DLD1 (cell line): ENCODE data around the gene CTNNBL1.

Source experiments
- in situ Hi-C: cut with HindIII; loops from 2 replicates; pipeline ENCODE4 v1.10.0; 2017; ENCODE audit warnings: low sequenced_read_pairs

Gene CTNNBL1

GRCh38 chr20:37895166-37895565 is 201.3 kb downstream of the CTNNBL1 start:
- in situ Hi-C loops: no loop called here

- in situ Hi-C loops: no loop called here
These were observed 203.2 kb downstream of the CTNNBL1 start for GRCh38 chr20:37896932-37897548.

- in situ Hi-C loops: no loop called here
These were observed 204.6 kb downstream of the CTNNBL1 start for GRCh38 chr20:37898233-37899104.

DNA sequence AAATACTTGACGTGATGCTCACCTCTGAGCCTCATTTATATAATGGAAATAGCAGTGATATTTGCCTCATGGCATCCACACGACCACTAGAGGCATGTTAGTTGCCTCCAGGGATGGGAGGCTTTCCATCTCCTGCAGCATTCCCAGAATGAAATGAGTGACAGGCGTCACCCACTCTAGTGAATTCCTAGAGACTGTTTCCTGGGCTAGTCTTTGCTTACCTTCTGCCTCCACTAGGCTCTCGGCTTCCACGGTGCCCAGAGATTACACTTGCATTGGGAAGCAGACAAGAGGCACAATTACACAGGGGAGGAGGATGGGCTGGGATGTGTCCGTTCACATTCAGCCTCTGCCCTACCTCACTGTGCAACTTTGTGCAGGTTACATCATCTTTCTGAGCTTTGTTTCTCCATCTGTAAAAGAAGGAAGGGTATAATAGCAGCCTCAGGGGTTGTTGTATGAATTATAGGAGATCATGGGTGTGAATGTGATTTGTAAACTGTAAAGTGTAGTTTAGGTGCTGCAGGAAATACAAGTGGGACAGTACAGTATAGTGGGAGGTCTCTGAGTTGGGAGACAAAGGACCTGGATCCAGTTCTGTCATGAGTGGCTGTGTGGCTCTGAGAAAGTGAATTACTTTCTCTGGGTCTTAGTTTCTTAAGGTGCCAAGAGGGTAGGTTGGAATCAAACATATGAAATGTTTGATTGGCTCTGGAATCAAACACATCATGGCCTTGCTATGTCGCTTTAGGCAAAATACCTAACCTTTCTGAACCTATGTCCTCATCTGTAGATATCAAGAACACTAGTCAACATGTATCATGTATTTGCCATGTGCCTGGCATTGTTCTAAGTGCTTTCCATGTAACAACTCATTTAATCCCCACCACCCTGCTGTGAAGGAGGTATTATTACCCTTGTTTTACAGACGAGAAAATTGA is 205.5 kb downstream of the CTNNBL1 start:
- in situ Hi-C loops: no loop called here

DNA sequence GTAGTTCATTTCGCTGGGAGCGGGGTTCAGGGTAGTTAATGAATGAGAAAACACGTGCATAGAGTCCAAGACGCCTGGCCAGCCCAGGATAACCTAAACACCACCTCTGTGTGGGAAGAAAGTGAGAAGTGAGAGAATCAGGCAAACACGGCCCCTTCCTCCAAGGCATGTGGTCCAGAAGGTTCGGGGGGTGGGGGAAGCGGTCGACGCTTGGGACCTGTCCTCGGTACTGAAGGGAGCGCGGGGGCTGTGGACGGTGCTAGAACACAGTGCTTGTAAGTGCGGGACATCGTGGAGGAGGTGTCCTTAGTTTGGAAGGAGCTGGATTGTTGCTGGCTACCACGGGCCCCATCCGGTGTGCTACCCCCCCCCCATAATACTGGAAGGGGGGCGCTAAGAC is 207.4 kb downstream of the CTNNBL1 start:
- in situ Hi-C loops: no loop called here

GRCh38 chr20:37901654-37902503 is 208.0 kb downstream of the CTNNBL1 start:
- in situ Hi-C loops: no loop called here

DNA sequence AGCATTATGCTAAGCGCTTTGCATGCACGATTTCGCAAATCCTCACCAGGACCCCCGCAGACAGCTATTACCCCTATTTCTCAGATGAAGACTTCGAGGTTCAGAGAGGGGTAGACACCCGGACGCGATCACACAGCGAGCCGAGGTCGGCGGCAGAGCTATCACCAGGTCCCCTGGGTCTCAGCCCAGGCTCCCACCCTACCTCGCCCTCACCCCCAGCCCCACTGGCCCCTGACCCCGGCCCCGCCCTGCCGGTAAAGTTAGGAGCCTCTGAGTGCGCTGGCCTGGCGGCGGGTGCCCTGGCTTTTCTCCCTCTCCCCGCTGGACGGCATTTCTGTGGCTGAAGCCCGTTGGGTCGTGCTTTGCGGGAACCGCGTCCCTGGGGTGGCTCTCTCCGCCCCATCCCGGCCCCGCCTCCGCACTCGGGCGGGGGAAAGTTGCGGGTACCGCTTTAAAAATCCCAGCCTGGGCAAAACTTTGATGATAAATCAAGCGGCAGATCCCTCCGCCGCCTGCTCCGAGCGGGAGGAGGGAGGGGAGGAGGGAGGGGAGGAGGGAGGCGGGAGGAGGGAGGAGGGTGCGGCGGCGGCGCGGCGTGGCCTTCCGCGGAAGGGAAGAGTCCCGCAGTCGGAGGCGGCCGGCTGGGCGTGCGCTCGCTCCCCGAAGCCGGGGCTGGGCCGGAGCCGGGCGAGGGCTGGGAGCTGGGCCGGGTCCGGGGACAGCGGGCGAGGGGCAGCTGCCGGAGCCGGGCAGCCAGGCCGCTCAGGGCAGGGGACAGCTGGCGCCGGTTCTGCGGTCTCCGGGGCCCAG is 208.9 kb downstream of the CTNNBL1 start, which contains the start of gene VSTM2L:
Gene VSTM2L (plus strand): TSS at position 624 of the 810 bp plus-strand sequence. CDS start 224 bp downstream, outside the sequence.
- in situ Hi-C loops: no loop called here

DNA sequence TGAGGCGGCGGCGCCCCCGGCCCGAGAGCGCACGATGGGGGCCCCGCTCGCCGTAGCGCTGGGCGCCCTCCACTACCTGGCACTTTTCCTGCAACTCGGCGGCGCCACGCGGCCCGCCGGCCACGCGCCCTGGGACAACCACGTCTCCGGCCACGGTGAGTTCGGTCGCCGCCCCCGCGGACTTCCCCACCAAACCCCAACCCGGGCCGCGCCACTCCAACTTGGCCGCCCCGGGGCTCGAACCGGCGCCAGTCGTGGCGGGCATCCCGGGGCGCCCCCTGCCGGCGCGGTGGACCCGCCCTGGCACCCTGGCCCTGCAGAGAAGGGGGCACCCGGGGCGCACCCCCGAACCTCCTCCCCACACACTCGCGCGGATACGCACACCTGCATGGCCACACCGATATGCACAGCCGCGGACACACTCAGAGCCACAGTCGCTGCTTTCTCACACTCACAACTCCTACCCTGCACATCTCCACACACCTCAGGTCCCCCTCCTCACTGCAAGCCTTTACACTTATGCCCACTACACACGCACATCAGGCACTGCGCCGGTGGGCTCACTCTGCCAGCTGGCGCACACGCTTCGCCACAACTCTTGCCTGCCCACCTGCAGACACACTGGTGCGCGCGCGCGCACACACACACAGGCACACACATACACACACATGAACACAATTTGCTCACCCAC is 209.6 kb downstream of the CTNNBL1 start:
- in situ Hi-C loops: no loop called here

DNA sequence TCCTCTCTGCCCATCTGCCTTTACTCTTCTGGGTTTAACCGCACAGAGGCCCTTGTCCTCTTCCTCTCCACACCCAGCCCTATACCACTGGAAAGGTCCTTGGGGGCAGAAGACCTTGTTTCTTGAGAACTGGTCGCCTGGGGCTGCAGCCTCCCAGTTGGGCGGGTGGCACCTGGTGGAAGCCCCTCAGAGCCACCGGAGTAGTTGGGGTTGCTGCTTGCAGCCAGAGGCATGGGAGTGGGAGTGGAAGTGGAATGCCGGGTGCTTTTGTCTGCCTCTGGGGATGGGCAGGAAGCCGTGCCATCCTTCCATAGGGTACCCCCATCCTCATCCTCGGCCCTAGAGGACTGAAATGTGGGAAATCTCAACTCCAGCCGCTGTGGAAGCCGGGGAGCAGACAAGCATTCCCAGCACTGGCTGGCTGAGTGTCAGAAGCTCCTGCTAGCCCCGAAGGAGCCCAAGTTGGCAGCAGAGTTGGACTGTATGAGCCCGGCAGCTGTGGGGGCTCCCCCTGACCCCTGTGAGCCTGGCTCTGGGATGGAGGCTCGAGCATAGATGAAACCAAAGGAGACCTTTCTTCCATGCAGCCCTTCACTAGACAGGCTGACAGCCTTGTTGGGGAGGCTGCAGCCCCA is 210.3 kb downstream of the CTNNBL1 start:
- in situ Hi-C loops: no loop called here

DNA sequence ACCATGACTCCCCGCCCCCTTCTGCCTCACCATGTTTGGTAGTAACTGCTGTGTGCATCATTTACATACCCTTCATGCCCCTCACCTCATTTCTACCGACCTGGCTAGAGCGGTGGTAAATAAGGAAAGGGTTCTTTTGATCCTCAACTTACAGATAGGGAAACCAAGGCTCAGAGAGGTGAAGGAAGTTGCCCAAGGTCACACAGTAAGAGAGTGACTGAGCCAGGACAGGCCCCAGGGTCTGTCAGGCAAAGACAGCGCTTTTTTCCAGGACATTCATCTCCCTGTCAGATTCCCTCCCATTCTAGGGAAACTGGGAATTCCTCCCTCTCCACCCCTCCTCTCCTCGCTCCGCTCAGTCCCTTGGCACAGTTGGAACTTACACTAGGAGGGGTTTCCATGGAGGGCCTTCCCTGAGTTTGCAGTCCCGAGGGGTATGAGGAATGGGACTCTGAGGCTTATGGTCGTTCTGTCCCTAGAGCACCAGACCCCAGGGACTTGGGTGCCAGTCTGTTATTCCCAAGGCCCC is 211.1 kb downstream of the CTNNBL1 start:
- in situ Hi-C loops: no loop called here

DNA sequence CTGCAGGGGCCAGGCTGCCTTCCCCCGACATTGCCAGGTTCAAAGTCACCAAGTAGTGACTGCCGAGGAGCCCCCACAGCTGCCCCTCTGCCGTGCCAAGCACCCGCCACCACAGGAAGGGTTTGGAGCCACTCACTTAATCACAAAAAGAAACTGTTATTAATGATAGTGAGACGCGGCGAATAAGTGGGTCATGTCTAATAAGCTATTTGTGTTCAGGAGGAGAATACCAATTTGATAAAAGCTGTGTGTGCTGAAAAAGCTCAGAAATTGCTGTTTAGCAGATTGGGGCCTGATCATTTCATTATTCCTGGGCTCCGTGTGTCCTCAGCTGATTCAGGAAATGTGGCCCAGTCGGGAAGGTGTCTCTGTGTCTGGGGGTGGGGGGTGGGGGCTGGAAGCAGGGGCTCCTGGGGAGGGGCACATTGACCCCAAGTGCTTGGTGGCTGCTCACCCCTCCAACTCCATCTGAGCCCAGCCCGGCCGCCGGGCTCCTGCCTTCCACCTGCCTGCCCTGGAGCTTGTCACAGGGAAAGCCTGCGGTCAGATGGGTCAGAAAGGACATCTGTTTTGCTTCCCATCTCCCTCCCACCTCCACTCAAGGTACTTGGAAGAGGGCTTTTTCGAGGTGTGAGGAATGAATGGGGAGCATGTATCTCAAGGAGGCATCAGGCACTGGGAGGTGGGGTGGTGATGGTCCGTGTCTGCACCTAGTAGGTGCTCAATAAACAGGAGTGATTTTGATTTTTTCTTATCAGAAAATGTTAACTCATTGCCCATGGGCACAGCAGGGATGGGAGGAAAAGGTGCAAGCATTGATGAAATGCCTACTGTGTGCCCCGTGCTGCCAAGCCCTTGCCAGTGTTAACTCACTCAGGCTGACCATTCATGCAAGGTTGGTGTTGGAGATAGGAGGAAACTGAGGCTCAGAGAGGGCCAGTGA is 212.1 kb downstream of the CTNNBL1 start:
- in situ Hi-C loops: no loop called here

DNA sequence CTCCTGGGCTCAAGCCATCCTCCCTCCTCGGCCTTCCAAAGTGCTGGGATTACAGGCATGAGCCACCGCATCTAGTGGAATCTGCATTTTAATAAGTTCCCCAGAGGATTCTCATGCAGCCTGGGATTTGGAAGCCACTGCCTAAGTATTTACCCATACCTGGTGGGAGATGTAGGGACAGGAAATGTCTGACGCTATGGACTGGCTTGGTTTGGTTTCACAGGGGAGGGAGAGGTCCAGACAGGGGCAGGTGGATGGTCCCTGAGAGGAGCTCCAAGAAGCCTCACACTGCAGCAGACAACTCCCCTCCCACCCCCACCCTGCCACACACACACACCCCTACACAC is 213.5 kb downstream of the CTNNBL1 start:
- in situ Hi-C loops: no loop called here

DNA sequence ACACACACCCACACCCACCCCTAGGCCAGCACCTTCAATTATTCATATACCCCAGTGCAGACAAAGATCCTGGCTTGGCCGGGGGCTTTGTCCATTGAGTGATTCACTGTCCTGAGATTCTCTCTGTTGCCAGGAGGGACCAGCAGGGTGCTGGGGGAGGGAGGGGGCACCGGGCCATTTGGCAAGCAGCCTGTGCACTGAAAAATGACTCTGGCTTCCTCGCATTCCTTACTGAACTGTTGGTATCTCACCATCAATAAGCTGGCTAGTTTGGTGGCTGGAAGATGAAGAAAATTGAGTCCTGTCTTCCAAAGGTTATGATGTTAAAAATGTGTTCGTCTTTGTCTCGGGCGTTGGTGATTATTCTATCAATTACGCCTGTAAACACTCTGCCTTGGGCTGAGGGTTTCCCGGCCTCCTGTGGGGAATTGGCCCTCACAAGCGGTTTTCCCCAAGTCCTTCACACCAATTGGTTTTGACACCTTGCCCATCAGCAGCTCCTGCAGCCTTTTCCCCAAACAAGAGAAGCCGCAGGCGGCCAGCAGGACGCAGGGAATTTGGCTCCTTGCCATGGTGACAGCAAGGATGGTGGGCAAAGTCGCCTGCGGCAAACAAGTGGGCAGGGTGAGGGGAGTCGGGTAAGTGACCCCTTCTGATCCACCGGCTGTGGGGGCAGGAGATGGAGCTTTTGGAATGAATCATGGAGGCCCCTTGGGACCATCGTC is 214.0 kb downstream of the CTNNBL1 start:
- in situ Hi-C loops: no loop called here

- in situ Hi-C loops: loop anchor here (10.0 kb wide), 1 partner anchor 84 kb away; no protein-coding TSS in a partner anchor
These were observed 217.4 kb downstream of the CTNNBL1 start for GRCh38 chr20:37911261-37911660.

DNA sequence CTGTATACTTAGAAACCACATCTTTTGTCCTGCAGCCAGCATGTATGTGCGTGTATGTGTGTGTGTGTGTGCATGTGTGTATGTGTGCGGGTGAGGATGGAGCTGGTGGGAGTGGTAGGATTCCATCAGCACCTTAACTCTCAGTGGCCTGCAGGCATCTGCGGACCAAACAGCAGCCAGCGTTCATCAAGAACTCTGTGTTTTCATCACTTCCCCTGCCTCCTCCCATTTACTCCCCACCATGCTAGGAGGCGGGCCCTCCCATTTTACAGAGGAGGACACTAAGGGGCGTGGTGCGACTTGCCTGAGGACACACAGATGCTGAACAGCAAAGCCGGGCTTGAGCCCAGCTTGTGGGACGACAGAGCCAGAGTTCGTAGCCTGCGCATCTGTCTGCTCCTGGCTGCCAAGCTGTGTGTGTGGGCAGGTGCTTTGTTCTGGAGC is 218.0 kb downstream of the CTNNBL1 start:
- in situ Hi-C loops: loop anchor here (10.0 kb wide), 1 partner anchor 83 kb away; no protein-coding TSS in a partner anchor

GRCh38 chr20:37912874-37913273 is 219.0 kb downstream of the CTNNBL1 start:
- in situ Hi-C loops: loop anchor here (10.0 kb wide), 1 partner anchor 82 kb away; no protein-coding TSS in a partner anchor
